HTR-8/SVneo (cell line): ENCODE measurements around the gene UFC1.
A peak's percentile ranks its signal among the peaks of the same experiment; 100 is the strongest.

Source experiments
- DNase-seq: peaks from one replicate; pipeline ENCODE4 v3.0.0; 2011; ENCODE audit warnings: low spot score, mixed read lengths; ENCODE audit not compliant: insufficient read length
- FAIRE-seq: peaks from 2 replicates; lab custom pipeline; 2011; peaks lifted over from hg19 to GRCh38; lab: Jason Lieb, UNC

Gene UFC1

DNA sequence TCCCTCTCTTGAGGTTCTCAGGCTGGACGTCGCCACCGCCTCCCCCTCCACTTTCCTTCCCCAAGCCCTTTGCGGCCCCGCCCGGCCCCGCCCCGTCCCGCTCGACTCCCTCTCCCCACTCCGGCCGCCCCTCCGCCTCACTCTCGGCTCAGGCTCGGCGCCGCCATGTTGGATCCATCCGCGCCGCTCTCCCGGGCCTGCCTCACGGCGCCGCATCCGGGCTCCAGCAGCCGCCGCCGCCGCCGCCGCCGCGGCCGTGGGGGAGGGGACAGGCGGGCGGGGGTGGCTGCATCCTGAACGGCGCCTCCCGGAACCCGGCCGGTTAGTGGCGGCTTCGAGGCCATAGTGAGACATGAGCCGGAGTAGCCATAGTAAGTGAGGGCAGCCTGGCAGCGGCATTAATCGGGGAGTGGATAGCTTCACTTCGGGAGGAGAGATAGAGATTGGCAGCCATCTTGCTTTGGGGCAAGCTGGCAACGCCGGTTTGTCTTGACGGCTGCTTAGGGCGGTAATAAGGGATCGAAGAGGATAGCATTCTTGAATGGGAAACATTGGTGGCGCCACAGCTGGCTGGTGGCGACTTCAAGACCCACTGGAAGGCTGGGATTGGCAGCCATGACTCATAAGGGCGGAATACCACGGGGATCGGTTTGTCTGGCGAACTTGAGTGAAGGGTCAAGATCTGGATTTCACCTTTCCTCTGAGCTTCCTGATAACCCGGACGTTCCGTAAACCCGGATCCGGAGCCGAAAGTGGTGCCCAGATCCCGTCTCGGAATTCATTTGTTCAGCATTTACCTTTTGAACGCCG lies 21.2 kb upstream of the UFC1 start, which contains the start of gene DEDD:
Gene DEDD (minus strand): TSS at position 258 of the 810 bp plus-strand sequence. CDS start 8,205 bp downstream, outside the sequence.
- FAIRE-seq (no peak), DNase-seq (peak; percentile 79)

DNA sequence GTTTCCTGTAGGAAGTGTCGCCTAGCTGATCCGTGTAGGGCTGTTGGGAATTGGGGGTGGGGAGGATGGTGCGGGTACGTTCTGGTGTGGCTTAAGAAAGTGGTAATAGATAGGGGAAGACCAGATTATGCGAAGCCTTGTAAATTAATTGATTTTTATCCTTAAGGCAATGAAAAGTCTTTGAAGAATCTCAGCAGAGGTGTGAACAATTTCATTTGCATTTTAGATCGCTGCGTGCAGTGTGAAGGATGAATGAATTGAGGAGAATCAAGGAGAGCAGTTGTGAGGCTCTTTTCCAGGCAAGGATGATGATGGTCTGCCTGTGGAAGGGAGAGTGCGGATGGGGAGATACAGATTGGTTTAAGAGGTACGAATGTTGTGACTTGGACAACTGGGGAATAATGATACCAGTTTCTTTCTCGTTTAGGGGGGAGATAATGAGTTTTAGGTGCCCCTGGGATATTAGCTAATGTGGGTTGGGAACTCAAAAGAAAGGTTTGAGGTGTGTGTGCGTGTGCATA lies 20.5 kb upstream of the UFC1 start:
- FAIRE-seq (no peak), DNase-seq (no peak)

DNA sequence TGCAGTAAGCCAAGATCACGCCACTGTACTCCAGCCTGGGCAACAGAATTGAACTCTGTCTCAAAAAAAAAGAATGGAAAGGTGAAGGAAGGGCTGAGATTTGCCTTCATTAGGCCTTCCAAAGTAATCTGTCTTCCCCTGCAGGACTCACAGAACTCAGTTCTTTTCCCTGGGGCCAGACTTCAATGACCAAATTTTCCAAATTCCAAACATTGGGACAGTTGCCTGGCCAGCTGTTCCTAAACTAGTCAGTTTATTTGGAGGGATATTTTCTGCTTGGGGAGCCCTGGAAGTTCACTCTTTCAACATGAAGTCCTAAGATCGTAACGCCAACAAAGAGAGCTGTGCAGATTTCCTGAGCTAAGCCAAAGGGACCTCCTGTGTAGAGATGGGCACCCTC lies 15.9 kb upstream of the UFC1 start:
- FAIRE-seq: no peak

DNA sequence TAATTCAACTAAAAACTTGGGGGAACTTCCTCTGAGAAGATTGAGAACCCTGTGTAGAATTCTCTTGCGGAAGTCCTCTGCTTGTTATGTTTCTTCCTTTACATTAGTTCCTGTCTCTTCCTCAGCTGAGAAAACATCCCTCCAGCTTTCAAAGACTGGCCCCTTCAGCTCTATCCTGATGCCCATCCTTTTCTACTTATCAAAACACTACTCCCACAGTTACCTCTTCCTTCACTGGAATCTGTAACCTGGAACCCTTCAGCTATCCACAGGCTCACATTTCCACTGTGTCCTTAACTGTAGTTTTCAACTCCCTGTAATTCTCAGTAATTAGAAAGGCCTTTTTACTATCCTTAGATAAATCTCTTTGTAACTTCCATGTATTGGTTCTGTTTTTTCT lies 15.3 kb upstream of the UFC1 start:
- FAIRE-seq (no peak), DNase-seq (no peak)

More for the DNA sequence above, 15.9 kb upstream of the UFC1 start:
- DNase-seq: no peak

DNA sequence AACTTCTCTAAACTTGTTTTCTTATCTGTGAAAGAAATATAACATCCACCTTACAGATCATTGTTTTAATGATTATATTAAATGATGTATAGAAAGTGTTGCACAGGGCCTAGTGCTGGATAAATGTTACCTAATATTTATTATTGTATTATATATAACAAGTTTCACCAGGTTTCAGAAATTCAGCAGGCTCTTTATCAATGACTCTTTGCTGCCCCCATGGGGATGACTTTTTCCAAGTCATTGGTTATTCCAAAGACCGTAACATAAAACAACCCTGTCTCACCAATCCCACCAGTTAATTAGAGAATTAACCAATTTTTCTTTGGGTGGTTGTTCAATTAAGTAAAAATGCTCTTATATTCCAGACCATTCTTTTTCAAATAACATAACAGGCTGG lies 14.0 kb upstream of the UFC1 start:
- FAIRE-seq (no peak), DNase-seq (no peak)

DNA sequence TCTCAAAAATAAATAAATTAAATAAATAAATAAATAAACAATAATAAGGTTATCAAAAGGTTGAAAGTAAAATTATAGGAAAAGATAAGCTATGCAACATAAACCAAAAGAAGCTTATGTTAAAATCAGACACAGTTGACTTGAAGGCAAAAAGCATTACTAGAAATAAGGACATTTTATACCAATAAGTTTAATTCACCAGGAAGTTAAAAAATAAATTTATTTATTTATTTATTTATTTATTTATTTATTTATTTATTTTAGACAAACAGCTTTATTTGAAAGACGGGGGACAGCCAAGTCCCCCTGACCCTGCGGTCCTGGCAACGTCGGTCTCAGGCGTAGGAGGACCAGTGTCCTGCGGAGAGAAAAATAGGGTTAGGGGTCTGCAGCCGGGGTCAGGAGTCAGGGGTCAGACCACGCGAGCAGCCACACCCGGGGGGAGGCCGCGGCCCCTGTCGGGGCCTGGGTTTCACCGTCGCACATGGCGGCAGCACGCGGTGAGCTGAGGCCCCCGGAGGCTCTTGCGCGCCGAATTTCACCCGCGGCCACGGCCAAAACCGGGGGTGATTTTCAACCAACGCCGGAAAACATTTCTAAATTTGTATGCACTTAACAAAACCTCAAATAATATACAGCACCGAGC lies 12.9 kb upstream of the UFC1 start:
- FAIRE-seq (no peak), DNase-seq (no peak)

DNA sequence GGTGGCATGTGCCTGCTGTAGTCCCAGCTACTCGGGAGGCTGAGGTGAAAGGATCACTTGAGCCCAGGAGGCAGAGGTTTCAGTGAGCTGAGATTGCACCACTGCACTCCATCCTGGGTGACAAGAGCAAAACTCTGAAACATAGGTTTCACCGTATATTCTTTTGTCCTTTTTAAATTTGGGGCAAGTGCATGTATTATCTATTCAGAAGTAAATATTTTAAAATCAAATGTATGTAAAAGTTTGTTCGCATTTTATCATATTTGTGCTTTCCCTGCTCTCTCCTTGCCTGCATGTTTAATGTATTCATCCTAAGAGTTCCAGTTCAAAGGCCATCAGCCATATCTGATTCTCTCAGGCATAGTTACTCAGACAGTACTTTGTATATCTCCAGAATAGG lies 7.9 kb upstream of the UFC1 start:
- no peak for DNase-seq
- FAIRE-seq: no peak

DNA sequence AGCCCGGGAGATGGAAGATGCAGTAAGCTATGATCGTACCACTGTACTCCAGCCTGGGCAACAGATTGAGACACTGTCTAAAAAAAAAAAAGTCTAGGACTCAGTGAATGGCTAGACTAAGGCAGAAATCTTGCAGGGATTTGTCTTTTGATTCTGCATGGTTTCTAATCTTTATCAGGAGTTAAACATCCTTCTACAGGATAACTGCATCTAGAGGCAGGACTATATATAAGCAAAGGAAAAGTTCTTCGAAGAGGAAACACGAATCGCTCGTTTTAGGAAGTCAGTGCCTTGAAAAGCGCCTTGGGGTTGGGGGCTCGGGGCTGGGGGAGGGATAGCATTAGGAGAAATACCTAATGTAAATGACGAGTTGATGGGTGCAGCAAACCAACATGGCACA lies 602 bp upstream of the UFC1 start:
- DNase-seq (no peak), FAIRE-seq (no peak)

DNA sequence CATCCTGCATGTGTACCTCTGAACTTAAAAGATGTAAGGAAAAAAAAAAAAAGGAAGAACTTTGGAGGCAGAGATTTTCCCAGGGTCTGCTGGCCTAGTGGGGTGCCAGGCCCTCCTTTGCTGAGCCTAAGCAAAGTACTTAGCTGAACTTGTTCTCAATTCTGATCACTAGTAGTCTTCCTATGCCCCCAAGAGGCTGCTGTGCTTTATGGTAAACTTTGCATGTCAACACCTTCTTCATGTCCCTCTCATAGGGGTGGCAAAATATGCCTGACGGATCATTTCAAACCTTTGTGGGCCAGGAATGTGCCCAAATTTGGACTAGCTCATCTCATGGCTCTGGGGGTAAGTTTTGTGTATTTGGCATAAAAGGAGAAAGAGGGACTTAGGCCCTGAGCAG lies 4.1 kb downstream of the UFC1 start:
- FAIRE-seq (no peak), DNase-seq (no peak)

DNA sequence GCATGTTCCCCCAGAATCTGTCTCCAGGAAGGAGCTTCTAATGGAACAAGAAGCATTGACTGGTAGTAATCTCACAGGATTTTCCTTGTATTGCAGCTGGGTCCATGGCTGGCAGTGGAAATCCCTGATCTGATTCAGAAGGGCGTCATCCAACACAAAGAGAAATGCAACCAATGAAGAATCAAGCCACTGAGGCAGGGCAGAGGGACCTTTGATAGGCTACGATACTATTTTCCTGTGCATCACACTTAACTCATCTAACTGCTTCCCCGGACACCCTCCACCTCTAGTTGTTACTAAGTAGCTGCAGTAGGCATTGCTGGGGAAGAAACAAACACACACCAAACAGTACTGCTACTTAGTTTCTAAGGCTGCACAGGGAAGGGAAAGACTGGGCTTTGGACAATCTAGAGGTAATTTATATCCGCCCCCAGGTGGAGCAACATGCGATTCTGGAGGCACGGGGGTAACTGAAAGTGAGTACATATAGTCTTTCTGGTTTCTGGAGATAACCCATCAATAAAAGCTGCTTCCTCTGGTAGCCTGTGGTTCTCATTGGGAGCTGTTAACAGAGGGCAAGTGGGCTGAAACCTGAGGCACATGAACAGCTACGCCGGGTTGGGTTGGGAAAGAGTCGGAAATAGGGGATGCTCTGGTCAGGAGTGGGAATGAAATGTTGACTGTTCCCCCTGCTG lies 4.7 kb downstream of the UFC1 start:
- DNase-seq (no peak), FAIRE-seq (no peak)

DNA sequence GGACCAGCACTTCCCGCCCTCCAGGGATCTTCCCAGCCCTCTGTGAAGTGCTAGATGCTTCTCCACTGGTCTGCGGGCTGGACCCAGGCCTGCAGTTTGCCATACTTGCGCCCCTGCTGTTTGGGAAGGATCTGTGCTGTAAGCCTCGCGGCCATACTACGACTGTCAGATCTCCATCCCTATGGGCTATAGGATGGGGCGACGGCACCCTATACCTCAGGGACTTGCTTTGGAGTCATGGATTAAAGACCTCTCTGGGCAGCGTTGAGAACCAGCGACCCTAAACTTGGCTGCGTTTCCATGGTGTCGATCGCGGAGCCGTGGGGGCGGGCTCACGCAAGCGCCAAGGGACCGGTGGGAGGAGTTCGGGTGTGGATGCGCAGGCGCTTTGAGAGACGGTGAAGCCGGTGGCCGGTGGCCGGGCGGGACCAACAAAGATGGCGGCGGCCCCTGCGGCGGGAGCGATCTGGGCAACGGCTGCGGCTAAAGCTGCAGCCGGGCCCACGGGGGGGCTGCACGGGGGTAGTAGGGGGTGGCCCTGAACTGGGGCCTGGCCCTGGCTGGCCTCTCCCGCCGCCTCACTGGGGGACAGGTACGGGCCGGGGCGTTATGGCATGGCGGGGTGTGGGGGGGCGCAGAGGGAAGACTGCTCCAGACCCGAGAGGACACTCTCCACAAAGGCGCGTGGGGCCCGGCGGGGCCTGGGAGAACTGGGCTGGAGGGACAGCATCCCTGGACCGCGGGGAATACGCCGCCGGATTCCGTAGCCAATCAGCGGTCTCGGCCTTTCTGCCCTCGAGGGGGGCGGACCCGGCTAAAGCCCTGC lies 5.5 kb downstream of the UFC1 start, which contains the start of gene USP21:
Gene USP21 (plus strand): TSS at position 414 of the 826 bp plus-strand sequence. CDS start 1,141 bp downstream, outside the sequence.
- FAIRE-seq: no peak
- peak; percentile 88 for DNase-seq

DNA sequence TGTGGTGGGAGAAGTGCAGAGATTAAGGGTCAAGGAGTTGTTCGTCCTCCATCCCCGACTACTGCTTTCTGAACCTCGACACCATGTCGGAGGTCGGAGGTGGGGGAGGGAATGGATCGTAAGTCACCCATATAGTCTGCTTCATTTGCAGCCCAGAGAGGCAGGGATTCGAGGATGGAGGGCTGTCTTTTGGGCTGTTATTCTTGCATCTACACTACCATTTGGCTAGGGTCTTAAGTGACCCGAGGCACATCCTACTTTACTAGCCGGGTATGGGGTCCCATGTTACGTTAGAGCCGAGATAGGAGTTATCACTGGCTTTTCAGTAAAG lies 6.1 kb downstream of the UFC1 start:
- no peak for FAIRE-seq
- no peak for DNase-seq

DNA sequence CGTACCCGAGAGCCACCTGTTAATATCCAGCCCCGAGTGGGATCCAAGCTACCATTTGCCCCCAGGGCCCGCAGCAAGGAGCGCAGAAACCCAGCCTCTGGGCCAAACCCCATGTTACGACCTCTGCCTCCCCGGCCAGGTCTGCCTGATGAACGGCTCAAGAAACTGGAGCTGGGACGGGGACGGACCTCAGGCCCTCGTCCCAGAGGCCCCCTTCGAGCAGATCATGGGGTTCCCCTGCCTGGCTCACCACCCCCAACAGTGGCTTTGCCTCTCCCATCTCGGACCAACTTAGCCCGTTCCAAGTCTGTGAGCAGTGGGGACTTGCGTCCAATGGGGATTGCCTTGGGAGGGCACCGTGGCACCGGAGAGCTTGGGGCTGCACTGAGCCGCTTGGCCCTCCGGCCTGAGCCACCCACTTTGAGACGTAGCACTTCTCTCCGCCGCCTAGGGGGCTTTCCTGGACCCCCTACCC lies 6.9 kb downstream of the UFC1 start:
- FAIRE-seq (no peak), DNase-seq (no peak)

DNA sequence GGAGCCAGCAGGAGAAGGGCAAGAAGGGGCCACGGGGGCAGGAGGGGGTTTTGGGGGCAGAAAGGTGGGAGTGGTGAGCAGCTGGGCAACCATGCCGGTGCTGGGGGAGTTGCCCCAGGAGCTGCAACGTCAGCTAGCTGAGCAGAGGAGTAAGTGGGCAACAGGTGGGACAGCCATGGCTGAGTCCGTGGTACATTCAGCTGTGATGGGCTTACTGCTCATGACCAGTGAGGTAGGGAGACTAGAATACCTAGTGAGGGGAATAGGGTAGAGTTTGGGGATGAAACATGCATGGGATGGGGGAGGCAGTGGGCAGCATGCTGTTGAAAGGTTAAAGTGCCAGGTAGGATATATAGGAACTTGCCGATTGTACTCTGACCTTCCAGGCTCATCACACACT lies 7.9 kb downstream of the UFC1 start:
- FAIRE-seq: no peak
- no peak for DNase-seq

DNA sequence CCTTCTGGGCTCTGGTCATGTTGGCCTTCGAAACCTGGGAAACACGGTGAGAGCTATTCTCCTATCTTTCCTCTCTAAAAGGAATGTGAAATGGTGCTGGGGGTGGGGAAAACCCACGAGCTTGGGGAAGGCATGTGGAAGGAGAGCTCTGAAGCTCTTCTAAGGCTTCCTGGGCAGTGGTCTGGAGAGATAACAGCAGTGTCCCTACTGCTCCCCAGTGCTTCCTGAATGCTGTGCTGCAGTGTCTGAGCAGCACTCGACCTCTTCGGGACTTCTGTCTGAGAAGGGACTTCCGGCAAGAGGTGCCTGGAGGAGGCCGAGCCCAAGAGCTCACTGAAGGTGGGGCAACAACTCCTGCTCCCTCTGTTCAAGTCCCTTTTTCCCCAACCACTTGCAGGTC lies 8.3 kb downstream of the UFC1 start:
- no peak for FAIRE-seq

DNA sequence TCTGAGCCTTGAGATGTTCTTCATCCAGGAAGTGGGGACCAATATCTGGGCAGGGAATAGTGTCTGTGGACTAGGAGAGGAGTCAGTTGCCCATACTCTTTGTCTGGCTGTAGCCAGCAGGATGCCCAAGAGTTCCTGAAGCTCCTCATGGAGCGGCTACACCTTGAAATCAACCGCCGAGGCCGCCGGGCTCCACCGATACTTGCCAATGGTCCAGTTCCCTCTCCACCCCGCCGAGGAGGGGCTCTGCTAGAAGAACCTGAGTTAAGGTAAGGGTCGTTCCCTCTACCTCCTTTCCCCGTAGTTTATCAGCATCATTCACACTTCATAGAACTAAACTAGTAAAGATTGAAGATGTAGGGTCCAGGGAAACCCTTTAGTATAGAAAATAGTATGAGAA lies 9.0 kb downstream of the UFC1 start:
- DNase-seq: no peak
- no peak for FAIRE-seq

More for the DNA sequence above, 8.3 kb downstream of the UFC1 start:
- DNase-seq: no peak

DNA sequence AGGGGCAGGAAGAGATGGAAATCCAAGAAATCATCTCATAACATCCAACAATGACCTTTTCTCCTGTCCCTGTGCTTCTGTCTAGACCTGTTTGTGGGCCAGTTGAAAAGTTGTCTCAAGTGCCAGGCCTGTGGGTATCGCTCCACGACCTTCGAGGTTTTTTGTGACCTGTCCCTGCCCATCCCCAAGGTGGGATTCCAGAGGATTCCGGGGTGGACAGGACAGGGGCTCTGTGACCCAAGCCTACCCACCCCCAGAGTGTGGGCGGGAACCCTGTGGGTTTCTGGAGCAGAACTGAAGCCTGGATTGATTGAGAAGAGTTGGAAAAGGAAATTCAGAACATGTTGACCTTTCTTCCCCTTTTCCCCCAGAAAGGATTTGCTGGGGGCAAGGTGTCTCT lies 10.0 kb downstream of the UFC1 start:
- no peak for FAIRE-seq
- no peak for DNase-seq

DNA sequence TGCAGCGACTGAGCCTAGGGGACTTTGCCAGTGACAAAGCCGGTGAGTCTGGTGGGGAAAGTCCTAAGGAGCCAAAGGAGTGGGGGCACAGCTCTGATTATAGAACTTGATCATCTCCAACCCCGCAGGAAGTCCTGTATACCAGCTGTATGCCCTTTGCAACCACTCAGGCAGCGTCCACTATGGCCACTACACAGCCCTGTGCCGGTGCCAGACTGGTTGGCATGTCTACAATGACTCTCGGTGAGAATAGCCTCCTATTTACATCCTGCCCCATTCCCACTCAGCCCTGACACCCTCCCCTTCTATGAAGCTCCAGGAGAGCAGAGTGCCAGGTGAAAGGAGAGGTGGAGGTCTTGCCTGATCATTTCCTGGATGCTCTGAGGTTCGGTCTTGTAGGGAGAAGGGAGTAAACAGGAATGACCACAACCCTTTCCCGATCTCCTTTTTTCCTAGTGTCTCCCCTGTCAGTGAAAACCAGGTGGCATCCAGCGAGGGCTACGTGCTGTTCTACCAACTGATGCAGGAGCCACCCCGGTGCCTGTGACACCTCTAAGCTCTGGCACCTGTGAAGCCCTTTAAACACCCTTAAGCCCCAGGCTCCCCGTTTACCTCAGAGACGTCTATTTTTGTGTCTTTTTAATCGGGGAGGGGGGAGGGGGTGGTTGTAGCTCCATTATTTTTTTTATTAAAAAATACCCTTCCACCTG lies 11.3 kb downstream of the UFC1 start:
- FAIRE-seq (no peak), DNase-seq (no peak)
